Activated CD4-positive, alpha-beta T cell treated with anti-CD3 and anti-CD28 coated beads for 24 hours (primary cell): ENCODE results near the gene DTNBP1.
"Not testable (repeated sequence)": the region's sequence is repeated elsewhere in the genome, so short reads cannot be mapped to it uniquely, and the experiment has no call there.

Experiments used
- DNase-seq, 2 donors: peaks; one replicate each; pipeline ENCODE4 v3.0.0-alpha.2; 2020; ENCODE audit warnings: low read depth in 2 of 2

Gene DTNBP1

DNA sequence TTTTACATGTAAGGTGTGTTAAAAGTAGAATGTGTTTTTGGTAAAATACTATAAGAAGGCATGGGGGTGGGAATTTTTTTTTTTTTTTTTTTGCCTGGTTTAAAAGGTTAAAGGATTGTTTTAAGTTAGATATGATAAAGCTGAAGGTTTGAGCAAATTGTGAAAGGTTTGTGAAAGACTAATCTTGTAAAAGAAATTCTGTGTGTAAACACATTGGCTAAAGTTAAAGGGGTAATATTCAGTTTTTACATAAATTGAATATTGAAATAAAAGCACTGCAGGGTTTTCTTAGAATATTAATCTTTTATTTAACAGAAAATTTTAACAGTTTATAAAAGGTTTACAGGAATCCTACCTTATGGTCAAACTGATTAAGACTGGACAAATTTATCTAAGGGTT, 105.7 kb downstream of the DTNBP1 start:
- no peak for DNase-seq

DNA sequence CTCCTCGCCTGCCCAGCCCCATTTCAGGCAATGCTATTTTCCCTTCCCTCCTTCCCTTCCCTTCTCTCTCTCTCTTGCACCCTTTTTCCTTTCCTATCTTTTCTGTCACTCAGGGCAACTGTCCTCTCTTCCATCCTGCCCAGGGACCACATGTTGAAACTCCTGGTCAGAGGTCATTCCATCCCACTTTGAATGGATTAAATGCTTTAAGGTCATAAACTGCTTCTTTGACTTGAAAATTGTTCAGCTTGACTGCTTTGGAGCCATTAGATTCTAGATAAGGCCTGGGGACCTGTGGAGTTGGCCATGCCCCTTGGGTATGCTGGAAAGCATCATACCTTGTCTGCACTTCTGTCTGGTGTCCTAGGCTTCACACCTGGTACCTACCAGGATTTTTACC, 106.1 kb downstream of the DTNBP1 start:
- DNase-seq: no peak

DNA sequence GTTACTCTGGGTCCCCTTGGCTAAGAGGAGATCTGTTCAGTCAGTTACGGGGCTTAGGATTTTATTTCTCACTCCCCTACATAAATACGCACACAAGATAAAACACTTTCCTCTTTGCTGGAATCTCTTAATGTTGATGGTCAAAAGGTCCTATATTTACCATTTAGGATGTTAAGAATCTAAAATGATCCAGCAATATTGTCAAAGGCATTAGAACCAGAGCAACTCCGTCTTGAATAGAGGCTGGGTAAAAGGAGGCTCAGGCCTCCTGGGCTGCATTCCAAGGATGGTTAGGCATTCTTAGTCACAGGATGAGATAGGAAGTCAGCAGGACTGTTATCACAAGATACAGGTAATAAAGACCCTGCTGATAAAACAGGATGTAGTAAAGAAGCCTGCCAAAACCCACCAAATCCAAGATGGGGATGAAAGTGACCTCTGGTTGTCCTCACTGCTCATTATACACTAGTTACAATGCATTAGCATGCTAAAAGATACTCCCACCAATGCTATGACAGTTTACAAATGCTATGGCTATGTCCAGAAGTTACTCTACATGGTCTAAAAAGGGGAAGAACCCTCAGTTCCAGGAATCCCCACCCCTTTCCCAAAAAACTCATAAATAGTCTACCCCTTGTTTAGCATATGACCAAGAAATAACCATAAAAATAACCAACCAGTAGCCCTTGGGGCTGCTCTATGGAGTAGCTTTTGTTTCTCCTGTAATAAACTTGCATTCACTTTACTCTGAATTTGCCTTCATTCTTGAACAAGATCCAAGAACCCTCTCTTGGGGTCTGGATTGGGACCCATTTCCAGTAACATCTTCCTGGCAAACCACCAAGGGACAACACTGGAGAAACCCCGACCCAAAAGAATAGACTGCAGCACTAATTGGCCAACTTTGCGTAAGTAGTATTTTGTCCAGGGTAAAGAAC, 107.5 kb downstream of the DTNBP1 start:
- DNase-seq: no peak

DNA sequence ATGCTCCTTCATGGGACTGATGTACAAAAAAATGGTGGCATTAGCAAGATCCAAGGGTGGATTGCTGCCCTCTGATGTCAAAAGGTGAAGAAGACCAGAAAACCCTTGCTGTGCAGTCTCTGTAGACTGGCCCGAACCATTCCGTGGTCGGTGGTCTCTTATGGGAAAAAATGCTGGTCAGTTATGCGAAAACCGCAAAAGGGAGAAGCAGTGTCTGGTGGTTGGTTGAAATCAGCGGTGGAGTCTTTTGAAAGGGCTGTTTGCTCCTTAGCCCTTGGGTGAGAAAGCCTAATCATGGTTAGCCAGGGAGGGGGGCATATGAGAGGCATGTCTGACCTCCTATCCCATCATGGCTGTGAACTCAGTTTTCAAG, 108.1 kb downstream of the DTNBP1 start:
- no peak for DNase-seq

DNA sequence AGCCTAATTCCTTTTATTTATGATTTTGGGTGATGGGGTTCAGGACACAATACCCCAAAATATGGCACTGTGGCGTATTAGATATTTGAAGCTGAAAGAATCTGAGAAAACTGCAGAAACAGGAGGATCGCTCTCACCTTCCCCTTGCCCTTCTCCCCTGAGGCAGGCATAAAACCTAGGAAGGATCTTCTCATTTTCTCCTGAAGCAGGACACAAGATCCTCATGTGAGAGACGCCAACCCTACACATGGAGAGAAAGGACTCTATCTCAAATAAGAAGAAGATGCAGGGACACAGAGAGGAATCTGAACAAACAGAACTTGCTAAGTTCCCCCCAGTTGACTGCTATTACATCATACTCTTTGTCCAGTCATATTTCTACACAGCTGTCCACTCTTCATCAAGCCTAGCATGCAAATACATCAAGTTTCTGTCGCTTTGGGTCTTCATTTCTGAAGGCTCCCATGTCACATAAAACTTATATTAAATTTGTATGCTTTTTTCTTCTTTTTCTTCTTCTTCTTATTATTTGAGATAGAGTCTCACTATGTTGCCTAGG, 109.0 kb downstream of the DTNBP1 start:
- no peak for DNase-seq

DNA sequence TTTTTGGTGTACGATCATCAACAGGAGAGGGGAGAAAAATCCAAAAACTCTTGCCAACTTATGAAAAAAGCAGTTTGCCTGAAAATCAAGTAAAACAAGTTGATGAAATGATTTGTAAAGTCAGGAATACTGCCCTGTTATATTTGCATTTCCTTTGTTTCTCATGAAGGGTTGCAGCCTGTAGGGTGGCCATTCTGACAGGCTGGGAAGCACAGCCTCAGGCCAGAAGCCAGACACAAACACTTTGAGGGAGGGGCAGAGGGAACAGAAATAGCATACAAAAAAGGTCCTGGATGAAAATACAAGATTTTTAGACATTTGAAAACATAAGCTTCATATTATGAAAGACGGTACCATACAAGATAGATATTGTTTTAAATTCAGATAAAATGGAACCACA, 109.8 kb downstream of the DTNBP1 start:
- no peak for DNase-seq

DNA sequence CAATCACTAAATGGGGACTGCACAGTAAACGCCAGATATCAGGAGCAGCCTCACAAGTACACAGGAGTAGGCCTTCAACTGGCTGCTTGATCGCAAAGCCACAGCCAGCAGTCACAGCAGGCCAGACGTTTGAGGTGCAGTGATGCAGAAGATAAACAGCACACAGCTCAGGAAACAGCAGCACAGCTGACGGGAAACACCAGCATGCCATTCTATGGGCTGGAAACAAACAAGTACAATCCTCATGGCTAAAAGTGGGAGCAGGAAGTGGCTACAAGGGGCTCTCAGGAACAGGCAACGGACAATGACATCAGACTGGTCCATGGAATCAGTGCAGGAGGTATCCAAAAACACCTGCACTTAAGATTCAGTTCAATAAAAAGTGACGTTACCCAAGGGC, 111.0 kb downstream of the DTNBP1 start:
- DNase-seq: no peak

DNA sequence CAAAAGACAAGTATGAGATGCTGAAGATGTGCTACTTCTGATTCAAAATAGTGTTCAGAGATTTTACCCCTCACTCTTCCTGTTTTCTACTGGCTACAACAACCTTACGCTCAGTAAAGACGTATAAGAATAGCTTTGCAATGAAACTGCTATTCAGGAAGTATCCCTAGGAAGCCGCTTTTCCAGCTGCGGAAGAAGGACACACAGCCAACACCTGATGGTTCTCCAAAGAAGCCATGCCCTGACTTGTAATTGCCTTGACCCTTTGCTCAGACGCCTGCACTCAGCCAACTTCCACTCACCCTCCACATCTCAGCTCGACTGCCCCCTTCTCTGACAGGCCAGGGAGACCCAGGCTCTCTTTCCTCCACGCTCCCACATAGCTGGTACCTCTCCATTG, 111.6 kb downstream of the DTNBP1 start:
- no peak for DNase-seq

DNA sequence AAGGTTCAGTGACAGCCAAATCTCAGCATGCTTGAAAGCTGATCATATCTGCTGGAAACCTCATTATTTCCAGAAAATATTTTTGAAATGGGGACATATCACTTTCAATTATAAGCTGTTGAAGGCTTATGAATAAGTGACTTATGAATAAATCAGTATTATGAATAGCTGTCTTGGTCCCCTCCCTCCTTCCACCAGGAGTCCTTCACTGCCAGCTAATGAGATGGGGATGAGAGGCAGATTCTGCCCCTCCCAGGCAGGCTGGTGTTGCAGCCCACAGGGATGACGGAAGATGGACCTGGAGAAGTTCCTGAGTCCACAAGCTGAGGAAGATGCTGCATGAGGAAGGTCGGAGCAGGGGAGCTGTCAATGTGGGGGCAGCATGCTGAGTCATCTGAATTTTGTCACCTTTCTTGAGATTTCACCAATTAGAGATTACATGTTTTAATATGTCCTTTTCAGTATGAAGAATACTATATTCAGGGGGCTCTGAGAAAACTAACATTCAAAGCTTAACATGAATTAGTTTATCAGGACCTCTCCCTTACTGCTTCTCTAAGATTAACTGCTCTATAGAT, 112.2 kb downstream of the DTNBP1 start:
- no peak for DNase-seq

DNA sequence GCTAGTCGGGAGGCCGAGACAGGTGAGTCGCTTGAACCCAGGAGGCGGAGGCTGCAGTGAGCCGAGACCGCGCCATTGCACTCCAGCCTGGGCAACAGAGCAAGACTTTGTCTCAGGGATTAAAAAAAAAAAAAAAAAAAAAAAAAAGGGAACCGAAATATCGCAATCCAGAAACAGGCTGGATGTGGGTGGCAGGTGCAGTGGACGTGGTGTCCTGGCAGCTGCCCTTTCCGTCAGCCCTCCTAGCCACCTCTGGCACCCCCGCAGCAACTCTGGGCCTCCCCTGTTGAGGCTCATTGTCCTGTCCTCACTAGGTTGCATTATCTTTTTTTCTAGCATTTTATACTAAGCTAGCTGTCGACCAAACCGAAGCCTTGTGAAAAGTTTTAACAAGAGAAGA, 113.5 kb downstream of the DTNBP1 start:
- DNase-seq: no peak

DNA sequence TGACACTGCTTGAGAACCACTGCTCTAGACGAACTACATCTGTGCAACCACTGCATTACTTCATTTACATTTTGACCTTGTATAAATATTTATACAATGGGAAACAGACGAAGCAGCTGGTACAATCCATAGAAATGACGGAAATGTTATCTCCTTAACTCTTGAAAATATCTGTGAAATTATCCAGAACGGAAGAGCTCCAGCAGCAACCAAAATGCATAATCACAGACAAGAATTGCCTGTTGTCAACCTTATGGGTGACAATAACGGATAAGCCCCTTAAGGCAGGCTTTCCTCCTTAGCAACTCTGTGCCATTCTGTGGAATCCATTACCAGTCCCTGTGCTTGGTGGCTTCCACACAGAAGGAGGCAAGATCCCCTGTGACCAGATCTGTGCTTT, 115.4 kb downstream of the DTNBP1 start:
- DNase-seq: no peak

DNA sequence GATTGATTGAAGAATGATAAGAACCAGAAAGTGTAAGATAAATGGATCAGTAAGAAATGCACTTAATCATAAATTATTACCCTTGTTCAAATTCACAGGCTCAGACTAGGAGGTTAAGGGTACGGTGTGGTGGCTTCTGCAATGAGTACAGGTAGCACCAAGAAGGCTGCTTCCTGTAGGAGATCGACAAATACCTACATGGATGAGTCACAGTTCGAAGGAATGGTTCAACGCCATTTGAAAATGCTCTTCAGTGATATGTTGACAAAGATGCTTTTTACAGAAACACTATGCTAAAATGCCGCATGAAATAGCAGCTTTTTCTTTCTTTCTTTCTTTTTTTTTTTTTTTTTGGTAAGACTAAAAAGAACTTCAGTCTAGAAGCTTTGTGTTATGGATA, 116.2 kb downstream of the DTNBP1 start:
- DNase-seq: no peak

DNA sequence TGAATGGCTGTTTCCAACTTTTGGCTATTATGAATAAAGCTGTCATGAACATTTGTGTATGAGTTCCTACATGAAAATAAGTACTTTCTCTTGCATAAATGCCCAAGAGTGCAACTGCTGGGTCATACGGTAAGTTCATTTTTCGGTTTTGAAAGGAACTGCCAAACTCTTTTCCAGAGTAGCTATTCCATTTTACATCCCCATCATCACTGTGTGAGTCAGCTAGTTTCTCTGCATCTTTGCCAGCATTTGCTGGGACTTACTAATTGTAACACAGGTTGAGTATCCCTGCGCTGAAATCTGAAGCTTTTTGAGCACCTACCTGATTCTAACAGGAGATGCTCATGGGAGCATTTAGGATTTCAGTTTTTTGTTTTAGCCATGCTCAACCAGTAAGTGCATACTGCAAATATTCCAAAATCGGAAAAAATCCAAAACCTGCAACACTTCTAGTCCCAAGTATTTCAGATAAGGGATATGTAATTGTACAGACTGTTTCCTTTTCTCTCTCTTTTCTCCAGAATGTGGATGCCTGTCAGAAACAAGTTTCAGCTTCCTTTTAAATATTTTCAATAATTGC, 118.4 kb downstream of the DTNBP1 start:
- no peak for DNase-seq

DNA sequence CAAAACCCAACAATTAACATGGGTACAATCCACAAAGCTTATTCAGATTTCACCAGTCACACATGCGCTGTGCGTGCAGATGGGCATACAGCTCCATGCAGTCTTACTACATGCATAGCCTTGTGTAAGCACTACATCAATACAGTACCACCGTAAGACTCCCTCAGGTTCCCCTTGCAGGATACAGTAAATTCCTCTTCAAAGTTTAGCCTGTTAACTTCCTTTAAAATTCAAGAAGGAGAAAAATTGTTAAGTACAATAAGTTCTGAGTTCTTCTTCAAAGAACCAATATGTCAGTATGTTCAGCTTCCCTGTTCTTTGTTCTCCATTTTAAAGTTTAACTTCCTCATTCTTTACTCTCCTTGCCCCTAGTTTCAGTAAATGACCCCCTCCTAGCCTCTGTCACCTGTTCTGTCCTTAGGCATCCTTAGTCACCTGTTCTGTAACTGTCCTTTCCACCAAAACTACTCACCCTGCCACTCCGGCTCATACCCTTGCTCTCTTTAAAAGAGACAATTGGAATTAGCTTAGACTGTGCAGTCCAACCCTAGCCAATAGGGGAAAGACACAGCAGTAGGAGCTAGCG, 119.4 kb downstream of the DTNBP1 start:
- DNase-seq: not testable (repeated sequence)

DNA sequence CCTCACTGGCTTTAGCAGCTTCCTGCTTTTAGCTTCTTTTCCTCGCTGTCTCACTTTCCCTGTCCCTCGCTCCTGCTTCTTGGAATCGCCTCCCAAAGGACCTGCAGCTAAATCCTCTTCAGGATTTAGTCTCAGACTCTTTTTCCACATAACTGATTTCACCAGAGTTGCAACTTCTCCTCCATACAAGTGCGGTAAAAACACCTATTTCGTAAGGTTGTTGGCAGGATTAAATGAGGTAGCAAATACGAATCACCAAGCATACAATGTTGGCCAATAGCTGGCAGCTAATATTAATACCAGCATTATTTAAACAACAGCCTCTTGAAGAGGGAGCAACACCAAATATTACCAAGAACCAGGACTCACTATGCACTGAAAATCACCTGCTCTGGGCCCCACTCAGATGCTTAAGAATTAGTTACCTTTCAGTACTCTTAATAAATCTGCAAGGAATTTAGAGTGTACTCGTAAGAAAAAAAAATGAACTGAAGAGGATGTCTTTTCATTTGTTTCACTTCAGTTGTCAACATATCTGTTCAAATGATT, 123.0 kb downstream of the DTNBP1 start:
- no peak for DNase-seq

DNA sequence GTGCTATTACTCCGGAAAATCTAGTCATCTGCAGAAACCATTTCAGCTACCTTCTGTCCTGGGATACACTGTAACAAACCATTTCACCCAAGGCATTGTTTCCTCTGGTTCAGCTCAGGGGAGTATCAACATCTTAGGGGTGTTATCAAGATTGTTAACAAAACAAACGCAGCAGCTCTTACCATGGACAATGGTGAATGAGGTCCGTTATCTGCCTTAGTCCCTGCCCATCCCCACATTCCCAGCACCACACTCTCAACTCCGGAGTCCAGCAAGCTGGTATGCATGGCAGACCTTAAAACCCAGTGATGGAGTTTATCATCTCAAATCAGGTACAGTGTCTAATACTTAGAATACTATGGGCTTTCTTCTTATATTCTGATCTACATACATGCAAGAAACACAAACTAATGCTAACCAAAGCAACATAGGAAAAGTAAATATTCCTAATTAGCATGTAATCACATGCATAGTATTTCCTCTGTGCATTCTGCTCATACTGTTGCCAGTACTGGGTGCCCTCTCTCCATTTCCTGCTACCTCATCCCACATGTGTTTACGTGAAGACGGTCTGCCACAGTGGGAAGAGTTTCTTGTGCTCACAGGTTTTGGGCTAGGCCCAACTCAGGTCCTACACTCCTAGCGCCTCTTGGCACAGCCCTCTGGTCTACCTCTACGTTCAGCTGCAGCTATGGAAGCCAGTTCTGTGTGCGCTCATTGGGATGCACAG, 123.9 kb downstream of the DTNBP1 start:
- DNase-seq: no peak

DNA sequence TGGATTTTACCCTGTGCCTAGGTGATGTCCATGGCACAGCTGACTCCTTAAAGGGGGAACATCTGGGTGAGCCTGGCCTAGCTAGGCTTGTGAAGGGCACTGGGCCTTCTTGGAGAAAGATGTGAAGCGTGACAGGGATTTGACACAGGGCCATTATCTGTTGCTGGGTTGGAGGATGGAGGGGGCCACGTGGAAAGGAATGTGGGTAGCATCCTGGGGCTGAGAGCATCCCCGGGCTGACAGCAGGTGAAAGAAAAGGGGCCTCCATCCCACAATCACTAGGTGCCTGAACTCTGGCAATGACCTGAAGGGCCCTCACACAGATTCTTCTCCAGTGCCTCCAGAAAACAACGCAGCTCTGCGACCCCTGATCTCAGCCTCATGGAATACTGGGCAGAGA, 124.7 kb downstream of the DTNBP1 start:
- no peak for DNase-seq

DNA sequence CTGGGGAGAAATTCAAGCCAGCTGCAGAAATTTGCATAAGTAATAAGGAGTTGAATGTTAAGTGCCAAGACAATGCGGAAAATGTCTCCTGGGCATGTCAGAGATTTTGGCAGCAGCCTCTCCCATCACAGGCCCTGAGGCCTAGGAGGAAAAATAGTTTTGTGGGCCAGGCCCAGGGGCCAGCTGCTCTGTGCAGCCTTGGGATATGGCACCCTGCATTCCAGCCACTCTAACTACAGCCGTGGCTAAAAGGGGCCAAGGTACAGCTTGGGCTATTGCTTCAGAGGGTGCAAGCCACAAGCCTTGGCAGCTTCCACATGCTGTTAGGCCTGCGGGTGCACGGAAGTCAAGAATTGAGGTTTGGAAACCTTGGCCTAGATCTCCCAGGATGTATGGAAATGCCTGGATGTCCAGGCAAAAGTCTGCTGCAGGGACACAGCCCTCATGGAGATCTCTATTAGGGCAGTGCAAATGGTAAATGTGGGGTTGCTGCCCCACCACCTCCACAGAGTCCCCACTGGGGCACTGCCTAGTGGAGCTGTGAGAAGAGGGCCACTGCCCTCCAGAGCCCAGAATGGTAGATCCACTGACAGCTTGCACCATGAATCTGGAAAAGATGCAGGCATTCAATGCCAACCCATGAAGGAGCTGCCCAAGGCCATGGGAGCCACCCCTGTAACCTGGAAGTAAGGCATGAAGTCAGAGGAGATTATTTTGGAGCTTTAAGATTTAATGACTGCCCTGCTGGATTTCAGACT, 126.5 kb downstream of the DTNBP1 start:
- DNase-seq: no peak

DNA sequence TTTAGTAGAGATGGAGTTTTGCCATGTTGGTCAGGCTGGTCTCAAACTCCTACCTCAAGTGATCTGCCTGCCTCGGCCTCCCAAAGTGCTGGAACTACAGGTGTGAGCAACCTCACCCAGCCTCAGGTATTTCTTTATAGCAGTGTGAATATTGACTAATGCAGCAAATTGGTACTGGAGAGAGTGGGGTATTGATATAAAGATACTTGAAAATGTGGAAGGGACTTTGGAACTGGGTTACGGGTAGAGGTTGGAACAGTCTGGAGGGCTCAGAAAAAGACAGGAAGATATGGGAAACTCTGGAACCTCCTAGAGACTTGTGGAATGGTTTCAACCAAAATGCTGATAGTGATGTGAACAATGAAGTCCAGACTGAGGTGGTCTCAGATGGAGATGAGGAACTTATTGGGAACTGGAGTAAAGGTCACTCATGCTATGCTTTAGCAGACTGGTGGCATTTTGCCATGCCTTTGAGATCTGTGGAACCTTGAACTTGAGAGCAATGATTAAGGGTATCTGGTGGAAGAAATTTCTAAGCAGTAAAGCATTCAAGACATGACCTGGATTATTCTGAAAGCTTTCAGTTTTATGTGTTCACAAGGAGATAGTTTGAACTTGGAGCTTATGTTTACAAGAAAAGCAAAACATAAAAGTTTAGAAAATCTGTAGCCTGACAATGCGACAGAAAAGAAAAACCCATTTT, 127.2 kb downstream of the DTNBP1 start:
- no peak for DNase-seq

DNA sequence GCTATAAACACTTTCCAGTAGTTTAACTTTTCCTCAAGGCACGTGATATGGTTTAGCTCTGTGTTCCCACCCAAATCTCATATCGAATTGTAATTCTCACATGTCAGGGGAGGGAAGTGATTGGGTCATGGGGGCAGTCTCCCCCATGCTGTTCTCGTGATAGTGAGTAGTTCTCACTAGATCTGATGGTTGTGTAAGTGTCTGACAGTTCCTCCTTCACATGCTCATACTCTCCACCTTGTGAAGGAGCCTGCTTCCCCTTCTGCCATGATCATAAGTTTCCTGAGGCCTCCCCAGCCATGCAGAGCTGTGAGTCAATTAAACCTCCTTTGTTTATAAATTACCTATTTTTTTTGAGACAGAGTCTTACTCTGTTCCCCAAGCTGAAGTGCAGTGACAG, 127.9 kb downstream of the DTNBP1 start:
- no peak for DNase-seq
